Measurements from ENCODE around the gene WDR64. TPM values are rescaled to one million over a fixed set of nuclear protein-coding genes. Genes with fewer than 3 reads are reported as not detected.

Gene WDR64
- total and polyA plus RNA-seq, 12 donors, result 0.11 to 0.24 (median 0.12) TPM; not detected in 8

DNA sequence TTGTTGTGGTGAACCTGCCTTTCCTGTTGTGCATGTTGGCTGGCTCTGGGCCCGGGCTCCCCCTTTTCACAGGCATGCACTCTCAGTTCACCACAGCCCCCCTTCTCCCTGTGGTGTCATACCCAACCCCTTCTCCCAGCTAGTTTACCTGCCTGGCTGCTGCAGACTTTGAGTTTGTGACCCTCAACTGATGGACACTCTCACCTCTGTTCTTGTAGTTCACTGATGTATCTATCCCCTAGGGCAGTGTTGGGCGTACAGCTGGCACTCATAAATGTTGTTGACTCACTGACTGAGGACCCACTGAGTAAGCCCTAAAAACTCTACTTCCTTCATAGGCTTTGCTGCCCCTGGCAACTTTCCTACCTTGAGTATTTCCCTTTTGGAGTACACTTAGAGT, 54.9 kb downstream of the WDR64 start:
- Histone ChIP-seq H3K4me1 (replicated peaks in 1 of 2) (peaks cover 0 to 5% of the 10 kb centered on the region in 2 donors), H3K4me3 (no peak overlapping the region), H3K9me3 (replicated peaks in 1 of 3) (no peaks in the 10 kb centered on the region), H3K36me3 (replicated peaks in 1 of 2) (no peaks in the 10 kb centered on the region), H3K27me3 (no peaks in the 10 kb centered on the region), H3K27ac (no peak overlapping the region)
- DNase-seq, result no peak
- 79 to 90% (median 86%) methylated on average over 2 of the region's 2 CpGs for WGBS, 4 donors
- TF ChIP-seq, protein P1, sequence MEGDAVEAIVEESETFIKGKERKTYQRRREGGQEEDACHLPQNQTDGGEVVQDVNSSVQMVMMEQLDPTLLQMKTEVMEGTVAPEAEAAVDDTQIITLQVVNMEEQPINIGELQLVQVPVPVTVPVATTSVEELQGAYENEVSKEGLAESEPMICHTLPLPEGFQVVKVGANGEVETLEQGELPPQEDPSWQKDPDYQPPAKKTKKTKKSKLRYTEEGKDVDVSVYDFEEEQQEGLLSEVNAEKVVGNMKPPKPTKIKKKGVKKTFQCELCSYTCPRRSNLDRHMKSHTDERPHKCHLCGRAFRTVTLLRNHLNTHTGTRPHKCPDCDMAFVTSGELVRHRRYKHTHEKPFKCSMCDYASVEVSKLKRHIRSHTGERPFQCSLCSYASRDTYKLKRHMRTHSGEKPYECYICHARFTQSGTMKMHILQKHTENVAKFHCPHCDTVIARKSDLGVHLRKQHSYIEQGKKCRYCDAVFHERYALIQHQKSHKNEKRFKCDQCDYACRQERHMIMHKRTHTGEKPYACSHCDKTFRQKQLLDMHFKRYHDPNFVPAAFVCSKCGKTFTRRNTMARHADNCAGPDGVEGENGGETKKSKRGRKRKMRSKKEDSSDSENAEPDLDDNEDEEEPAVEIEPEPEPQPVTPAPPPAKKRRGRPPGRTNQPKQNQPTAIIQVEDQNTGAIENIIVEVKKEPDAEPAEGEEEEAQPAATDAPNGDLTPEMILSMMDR (IDR thresholded peaks at IDR 0.05), result no peak
- no peak for TF ChIP-seq POLR2A (IDR thresholded peaks at IDR 0.05)
- intact Hi-C loops (cut with DNase I), result no loop called here

DNA sequence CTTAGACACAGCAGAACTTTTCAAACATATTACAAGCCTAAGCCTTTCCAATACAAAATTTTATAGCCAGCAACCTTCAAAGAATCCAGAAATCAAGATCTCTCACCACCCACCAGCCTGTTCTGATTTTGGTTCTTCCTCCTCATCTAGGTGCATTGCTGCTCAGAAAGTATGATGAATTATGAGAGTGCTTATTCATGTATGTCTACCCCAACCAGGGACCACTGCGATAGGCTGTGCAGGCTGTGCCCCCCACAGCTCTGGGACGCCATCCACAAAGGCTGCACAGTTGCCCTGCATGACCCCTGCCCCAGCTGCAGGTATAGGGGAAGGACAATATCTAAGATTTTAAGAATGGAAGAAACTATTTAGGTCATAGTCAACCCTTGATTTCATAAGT, 55.4 kb downstream of the WDR64 start:
- Histone ChIP-seq H3K4me1 (replicated peaks in 1 of 2) (peaks cover 0 to 4% of the 10 kb centered on the region in 2 donors), H3K4me3 (no peak overlapping the region), H3K36me3 (replicated peaks in 1 of 2) (no peaks in the 10 kb centered on the region), H3K9me3 (replicated peaks in 1 of 3) (no peaks in the 10 kb centered on the region), H3K27me3 (no peaks in the 10 kb centered on the region), H3K27ac (no peak overlapping the region)
- intact Hi-C loops (cut with DNase I), result no loop called here
- DNase-seq, result no peak
- 44 to 98% (median 88%) methylated on average over 2 of the region's 2 CpGs for WGBS, 4 donors
- TF ChIP-seq POLR2A (IDR thresholded peaks at IDR 0.05), result no peak

DNA sequence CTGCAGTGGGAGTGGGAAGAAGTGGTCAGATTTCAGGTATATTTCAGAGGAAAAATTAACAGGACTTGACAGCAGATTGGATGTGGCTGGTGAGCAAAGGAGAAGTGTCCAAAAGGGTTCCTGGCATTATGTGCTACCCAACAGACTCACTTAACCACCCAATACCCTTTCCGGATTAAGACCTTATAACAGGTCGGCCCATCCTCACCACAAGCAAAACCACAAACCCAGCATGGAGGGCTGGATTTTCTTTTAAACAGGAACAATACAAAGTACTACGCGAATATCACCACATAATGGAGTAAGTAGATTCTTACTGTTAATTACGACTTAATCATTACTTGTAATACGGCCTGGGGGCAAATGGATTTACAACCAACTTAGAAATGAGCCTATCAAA, 59.2 kb downstream of the WDR64 start:
- Histone ChIP-seq H3K27ac (no peak overlapping the region), H3K27me3 (no peaks in the 10 kb centered on the region), H3K9me3 (replicated peaks in 1 of 3) (no peaks in the 10 kb centered on the region), H3K36me3 (replicated peaks in 1 of 2) (no peaks in the 10 kb centered on the region), H3K4me3 (no peak overlapping the region), H3K4me1 (replicated peaks in 1 of 2) (no peaks in the 10 kb centered on the region)
- WGBS, 4 donors, result 80 to 84% (median 83%) methylated on average over 6 of the region's 6 CpGs
- TF ChIP-seq, protein P1 (IDR thresholded peaks at IDR 0.05), result no peak
- no peak for TF ChIP-seq POLR2A (IDR thresholded peaks at IDR 0.05)
- intact Hi-C loops (cut with DNase I), result no loop called here
- DNase-seq, result no peak

DNA sequence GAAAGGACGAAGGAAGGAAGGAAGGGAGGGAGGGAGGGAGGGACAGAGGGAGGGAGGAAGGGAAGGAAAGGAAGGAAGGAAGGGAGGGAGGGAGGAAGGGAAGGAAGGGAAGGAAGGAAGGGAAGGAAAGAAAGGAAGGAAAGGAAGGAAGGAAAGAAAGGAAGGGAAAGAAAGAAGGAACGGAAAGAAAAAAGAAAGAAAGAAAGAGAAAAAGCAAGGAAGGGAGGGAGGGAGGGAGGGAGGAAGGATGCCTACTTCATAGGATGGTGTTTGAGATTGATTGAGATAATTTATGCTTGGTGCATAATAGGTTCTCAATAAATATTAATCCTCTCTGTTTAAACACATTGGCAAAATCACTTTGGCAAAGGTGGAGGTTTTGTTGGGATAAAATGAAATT, 61.2 kb downstream of the WDR64 start:
- 41 to 92% (median 57%) methylated on average over 2 of the region's 2 CpGs for WGBS, 4 donors
- DNase-seq, result no peak
- no peaks in the 10 kb centered on the region for H3K4me1 ChIP-seq (replicated peaks in 1 of 2)
- no peaks in the 10 kb centered on the region for H3K36me3 ChIP-seq (replicated peaks in 1 of 2)
- H3K4me3 ChIP-seq, result no peak overlapping the region
- TF ChIP-seq, protein P1 (IDR thresholded peaks at IDR 0.05), result no peak
- TF ChIP-seq POLR2A (IDR thresholded peaks at IDR 0.05), result no peak
- intact Hi-C loops (cut with DNase I), result no loop called here
- no peaks in the 10 kb centered on the region for H3K9me3 ChIP-seq (replicated peaks in 1 of 3)
- H3K27ac ChIP-seq, result no peak overlapping the region
- H3K27me3 ChIP-seq, result no peaks in the 10 kb centered on the region
